Trophoblast cell (in vitro differentiated cells and primary cell): Measurements from ENCODE around the gene C1QTNF12.
A peak's percentile ranks its signal among the peaks of the same experiment; 100 is the strongest.

Experiments used
- DNase-seq, 2 donors: peaks; one replicate each; pipeline ENCODE4 v3.0.0-alpha.2; 2016
- H2AFZ ChIP-seq: 2 replicates; pipeline ENCODE4 v1.6.1; 2013; ENCODE audit warnings: low read length, moderate library complexity, mild to moderate bottlenecking; ENCODE audit not compliant: insufficient read depth, poor library complexity
- H2AK5ac ChIP-seq: 2 replicates; pipeline ENCODE4 v1.6.1; 2013; ENCODE audit warnings: mild to moderate bottlenecking, low read length
- H2BK120ac ChIP-seq: 2 replicates; pipeline ENCODE4 v1.6.1; 2013; ENCODE audit warnings: low read length, mild to moderate bottlenecking, moderate library complexity; ENCODE audit not compliant: insufficient read depth, poor library complexity
- H2BK12ac ChIP-seq: 2 replicates; pipeline ENCODE4 v1.6.1; 2013; ENCODE audit warnings: mild to moderate bottlenecking, low read length, moderate library complexity
- H2BK5ac ChIP-seq: 2 replicates; pipeline ENCODE4 v1.6.1; 2013; ENCODE audit warnings: low read length, low read depth, moderate library complexity, mild to moderate bottlenecking; ENCODE audit not compliant: poor library complexity
- H3K14ac ChIP-seq: 2 replicates; pipeline ENCODE4 v1.6.1; 2013; ENCODE audit warnings: mild to moderate bottlenecking, low read length
- H3K18ac ChIP-seq: 2 replicates; pipeline ENCODE4 v1.6.1; 2013; ENCODE audit warnings: mild to moderate bottlenecking, low read length
- H3K23ac ChIP-seq: 2 replicates; pipeline ENCODE4 v1.6.1; 2013; ENCODE audit warnings: low read length
- H3K27ac ChIP-seq: 2 replicates; pipeline ENCODE4 v1.5.1; 2013; ENCODE audit warnings: low read depth, mild to moderate bottlenecking, inconsistent platforms, low read length, moderate library complexity
- H3K27me3 ChIP-seq: 2 replicates; pipeline ENCODE4 v1.6.1; 2013; ENCODE audit warnings: inconsistent platforms, mild to moderate bottlenecking, low read length, moderate library complexity; ENCODE audit not compliant: insufficient read depth
- H3K36me3 ChIP-seq, 2 experiments: 1 replicate in 1 of 2; 2 replicates in 1 of 2; pipeline ENCODE4 v1.6.1; 2013; ENCODE audit warnings: low read length in 2 of 2, mild to moderate bottlenecking in 2 of 2, moderate library complexity in 1 of 2; ENCODE audit not compliant: insufficient read depth in 2 of 2, control insufficient read depth in 1 of 2
- H3K4ac ChIP-seq: 2 replicates; pipeline ENCODE4 v1.6.1; 2013; ENCODE audit warnings: low read depth, mild to moderate bottlenecking, low read length, moderate library complexity
- H3K4me1 ChIP-seq, 2 experiments: 1 replicate in 1 of 2; 2 replicates in 1 of 2; pipeline ENCODE4 v1.6.1; 2013; ENCODE audit warnings: low read length in 2 of 2, mild to moderate bottlenecking in 2 of 2, moderate library complexity in 1 of 2; ENCODE audit not compliant: insufficient read depth in 2 of 2, control insufficient read depth in 1 of 2
- H3K4me2 ChIP-seq: 2 replicates; pipeline ENCODE4 v1.6.1; 2013; ENCODE audit warnings: inconsistent platforms, mild to moderate bottlenecking, low read length, moderate library complexity
- H3K4me3 ChIP-seq: 2 replicates; pipeline ENCODE4 v1.5.1; 2013; ENCODE audit warnings: mild to moderate bottlenecking, low read depth, low read length, inconsistent platforms
- H3K79me1 ChIP-seq: one replicate; pipeline ENCODE4 v1.6.1; 2013; ENCODE audit warnings: low read length
- H3K79me2 ChIP-seq: 2 replicates; pipeline ENCODE4 v1.6.1; 2013; ENCODE audit warnings: low read length, mild to moderate bottlenecking; ENCODE audit not compliant: control insufficient read depth, insufficient read depth, poor library complexity
- H3K9ac ChIP-seq: 2 replicates; pipeline ENCODE4 v1.6.1; 2013; ENCODE audit warnings: mild to moderate bottlenecking, low read length
- H3K9me3 ChIP-seq: 2 replicates; pipeline ENCODE4 v1.6.1; 2013; ENCODE audit warnings: low read depth, mild to moderate bottlenecking, control low read depth, inconsistent platforms, low read length; ENCODE audit not compliant: insufficient read depth
- H4K12ac ChIP-seq: 2 replicates; pipeline ENCODE4 v1.6.1; 2013; ENCODE audit warnings: low read depth, mild to moderate bottlenecking, low read length, moderate library complexity
- H4K8ac ChIP-seq: 2 replicates; pipeline ENCODE4 v1.6.1; 2013; ENCODE audit warnings: low read depth, mild to moderate bottlenecking, low read length, moderate library complexity
- H4K91ac ChIP-seq: one replicate; pipeline ENCODE4 v1.6.1; 2013; ENCODE audit warnings: low read depth, mild to moderate bottlenecking, low read length, moderate library complexity
- WGBS: extraction: QIAGEN DNeasy Blood & Tissue Kit; methylation state at CpG from one replicate; pipeline ENCODE4 v1.1.7; 2013; ENCODE audit warnings: missing lambda C conversion rate; ENCODE audit not compliant: insufficient read length, insufficient coverage; ENCODE audit errors: extremely low coverage; 5-methylcytosine and 5-hydroxymethylcytosine counted together

The C1QTNF12 gene

GRCh38 chr1:1236945-1237873, 9.3 kb downstream of the C1QTNF12 start:
- Histone ChIP-seq H2AK5ac (no peak overlapping the region), H2AFZ (peak overlapping the region; percentile 6), H4K91ac (no peak overlapping the region), H3K4ac (no peak overlapping the region), H3K4me3 (no peak overlapping the region), H3K4me1 (peaks cover 11 to 31% of the 10 kb centered on the region in 2 experiments), H3K18ac (no peak overlapping the region), H4K12ac (no peak overlapping the region), H3K9ac (no peak overlapping the region), H3K14ac (no peak overlapping the region), H4K8ac (no peak overlapping the region), H3K27me3 (no peaks in the 10 kb centered on the region), H3K79me1 (peaks cover 5% of the 10 kb centered on the region), H3K36me3 (peaks cover 11 to 14% of the 10 kb centered on the region in 2 experiments), H2BK5ac (no peak overlapping the region), H3K4me2 (no peak overlapping the region), H2BK120ac (peak overlapping the region; percentile 12), H3K27ac (no peak overlapping the region), H3K79me2 (peaks cover 6% of the 10 kb centered on the region), H3K9me3 (peaks cover 10% of the 10 kb centered on the region), H2BK12ac (no peak overlapping the region), H3K23ac (no peak overlapping the region)
- DNase-seq, result no peak
- WGBS, result no CpG with 5 or more reads among the region's 34 CpGs

GRCh38 chr1:1236176-1236763, 10.3 kb downstream of the C1QTNF12 start:
- Histone ChIP-seq H2AFZ (no peak overlapping the region), H2BK5ac (no peak overlapping the region), H4K12ac (no peak overlapping the region), H3K4me2 (no peak overlapping the region), H3K4me1 (peaks cover 11 to 31% of the 10 kb centered on the region in 2 experiments), H3K4me3 (no peak overlapping the region), H3K23ac (no peak overlapping the region), H4K8ac (no peak overlapping the region), H3K36me3 (peaks cover 11 to 13% of the 10 kb centered on the region in 2 experiments), H4K91ac (no peak overlapping the region), H3K14ac (no peak overlapping the region), H3K27me3 (no peaks in the 10 kb centered on the region), H3K79me1 (peaks cover 10% of the 10 kb centered on the region), H3K79me2 (peaks cover 11% of the 10 kb centered on the region), H3K27ac (no peak overlapping the region), H2BK12ac (no peak overlapping the region), H2AK5ac (no peak overlapping the region), H3K18ac (no peak overlapping the region), H3K9me3 (peaks cover 10% of the 10 kb centered on the region), H3K9ac (no peak overlapping the region), H3K4ac (no peak overlapping the region), H2BK120ac (no peak overlapping the region)
- no peak for DNase-seq
- WGBS, result no CpG with 5 or more reads among the region's 22 CpGs

- no peak overlapping the region for H3K4me3 ChIP-seq
Observed at GRCh38 chr1:1235016-1235744, 11.3 kb downstream of the C1QTNF12 start.

GRCh38 chr1:1234180-1234808, 12.2 kb downstream of the C1QTNF12 start:
- Histone ChIP-seq H3K79me1 (peaks cover 13% of the 10 kb centered on the region), H3K4ac (no peak overlapping the region), H3K9me3 (peaks cover 10% of the 10 kb centered on the region), H3K79me2 (peaks cover 14% of the 10 kb centered on the region), H3K36me3 (peaks cover 13 to 14% of the 10 kb centered on the region in 2 experiments), H3K27me3 (no peaks in the 10 kb centered on the region), H3K4me3 (no peak overlapping the region), H2BK12ac (no peak overlapping the region), H3K4me2 (no peak overlapping the region), H3K4me1 (peaks cover 16 to 32% of the 10 kb centered on the region in 2 experiments), H2AK5ac (no peak overlapping the region), H2BK5ac (no peak overlapping the region), H3K14ac (no peak overlapping the region), H3K18ac (no peak overlapping the region), H3K27ac (no peak overlapping the region), H2AFZ (no peak overlapping the region), H4K8ac (no peak overlapping the region), H2BK120ac (no peak overlapping the region), H3K23ac (no peak overlapping the region), H3K9ac (no peak overlapping the region), H4K91ac (no peak overlapping the region), H4K12ac (no peak overlapping the region)
- DNase-seq, result no peak
- no CpG with 5 or more reads among the region's 28 CpGs for WGBS

More at GRCh38 chr1:1235016-1235744, 11.3 kb downstream of the C1QTNF12 start:
- no peak overlapping the region for H4K8ac ChIP-seq
- no peaks in the 10 kb centered on the region for H3K27me3 ChIP-seq
- no peak overlapping the region for H2AFZ ChIP-seq
- H3K4me2 ChIP-seq, result no peak overlapping the region
- no peak overlapping the region for H2BK12ac ChIP-seq
- H3K23ac ChIP-seq, result no peak overlapping the region
- H4K12ac ChIP-seq, result no peak overlapping the region
- no peak overlapping the region for H2BK5ac ChIP-seq
- H3K79me2 ChIP-seq, result peaks cover 14% of the 10 kb centered on the region
- H2AK5ac ChIP-seq, result no peak overlapping the region
- no peak for DNase-seq
- no CpG with 5 or more reads among the region's 27 CpGs for WGBS
- H3K9me3 ChIP-seq, result peaks cover 10% of the 10 kb centered on the region
- H3K9ac ChIP-seq, result no peak overlapping the region
- H3K79me1 ChIP-seq, result peaks cover 13% of the 10 kb centered on the region
- no peak overlapping the region for H3K18ac ChIP-seq
- no peak overlapping the region for H3K14ac ChIP-seq
- no peak overlapping the region for H4K91ac ChIP-seq
- H3K36me3 ChIP-seq, result peaks cover 11 to 13% of the 10 kb centered on the region in 2 experiments
- no peak overlapping the region for H2BK120ac ChIP-seq
- no peak overlapping the region for H3K27ac ChIP-seq
- H3K4me1 ChIP-seq, result peaks cover 16 to 37% of the 10 kb centered on the region in 2 experiments
- H3K4ac ChIP-seq, result no peak overlapping the region
